Stimulated activated CD8-positive, alpha-beta memory T cell treated with anti-CD3 and anti-CD28 coated beads, Interleukin-15, amount 100 ng/mL, for 24 hours (primary cell): ENCODE results near the gene GIPR.
"Not testable (repeated sequence)": the region's sequence is repeated elsewhere in the genome, so short reads cannot be mapped to it uniquely, and the experiment has no call there.

Source experiments
- DNase-seq: peaks from one replicate; pipeline ENCODE4 v3.0.0-alpha.2; 2020; ENCODE audit warnings: low read depth

The GIPR gene

DNA sequence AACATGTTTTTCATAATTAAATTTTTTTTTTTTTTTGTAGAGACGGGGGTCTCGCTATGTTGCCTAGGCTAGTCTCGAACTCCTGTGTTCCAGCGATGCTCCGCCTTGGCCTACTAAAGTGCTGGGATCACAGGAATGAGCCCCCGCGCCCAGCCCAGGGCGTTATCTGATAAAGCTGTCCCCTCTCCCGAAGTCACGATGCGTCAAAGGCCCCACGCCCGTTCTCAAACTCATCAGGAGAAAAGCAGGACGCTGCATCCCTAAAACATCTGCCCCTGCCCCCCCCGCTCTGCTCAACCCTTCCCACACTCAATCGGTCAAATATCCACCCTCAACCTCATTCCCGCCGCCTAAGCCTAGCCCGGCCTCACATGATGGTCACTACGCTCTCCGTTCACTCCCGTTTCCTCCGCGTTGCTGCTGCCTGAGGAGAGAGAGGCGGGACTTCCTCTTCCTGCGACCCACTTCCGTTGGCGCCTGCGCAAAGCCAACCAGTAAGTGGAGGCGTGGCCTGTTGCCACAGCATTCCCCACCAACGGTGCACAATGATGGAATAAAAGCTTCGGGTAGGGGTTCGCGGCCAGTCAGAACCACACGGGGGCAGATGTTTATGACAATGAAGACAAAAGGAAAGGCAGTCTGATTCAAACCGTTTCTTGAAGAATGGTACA, 23.6 kb downstream of the GIPR start, which contains the start of gene SNRPD2:
Gene SNRPD2, minus strand, starts transcription at position 438 of the 671 bp plus-strand sequence. Its CDS starts 65 bp downstream, at position 373.
- peak; percentile 90 for DNase-seq

DNA sequence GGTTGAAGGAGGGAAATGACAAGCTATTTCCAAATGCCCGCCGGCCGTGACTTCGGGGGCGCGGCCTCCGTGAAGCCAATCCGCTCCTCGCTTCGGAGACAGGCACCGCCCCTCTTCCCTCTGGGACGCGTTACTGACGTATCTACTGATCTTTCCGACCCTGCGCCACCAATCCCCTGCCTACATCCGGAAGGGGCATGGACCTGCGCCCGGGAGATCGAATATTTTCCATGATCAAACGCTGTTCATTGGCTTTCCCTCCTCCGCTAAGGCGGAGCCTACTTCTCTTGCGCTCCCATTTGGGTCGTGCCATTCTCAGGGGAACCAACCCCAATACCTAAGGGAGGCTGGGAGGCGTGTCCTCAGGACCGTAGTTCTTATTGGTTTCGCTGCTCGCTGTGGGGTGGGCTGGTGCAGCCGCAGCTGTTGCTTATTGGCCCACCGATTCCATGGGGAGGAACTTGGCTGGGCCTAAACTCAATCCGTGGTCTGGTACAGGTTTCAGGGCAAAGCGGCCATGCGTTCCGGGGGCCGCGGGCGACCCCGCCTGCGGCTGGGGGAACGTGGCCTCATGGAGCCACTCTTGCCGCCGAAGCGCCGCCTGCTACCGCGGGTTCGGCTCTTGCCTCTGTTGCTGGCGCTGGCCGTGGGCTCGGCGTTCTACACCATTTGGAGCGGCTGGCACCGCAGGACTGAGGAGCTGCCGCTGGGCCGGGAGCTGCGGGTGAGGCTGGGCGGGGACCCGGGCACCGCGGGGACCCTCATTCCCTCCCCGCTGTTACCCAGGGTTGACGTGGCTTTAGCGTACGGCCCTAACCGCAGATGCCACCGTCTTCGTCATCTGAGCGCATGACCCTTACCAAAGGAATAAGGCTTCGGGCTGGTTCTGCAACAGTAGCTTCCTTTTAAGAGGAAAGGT, 24.4 kb downstream of the GIPR start, which contains the start of gene QPCTL:
Gene QPCTL, plus strand, starts transcription at position 480 of the 919 bp plus-strand sequence. Its CDS starts 38 bp downstream, at position 518.
- peak; percentile 85 for DNase-seq

DNA sequence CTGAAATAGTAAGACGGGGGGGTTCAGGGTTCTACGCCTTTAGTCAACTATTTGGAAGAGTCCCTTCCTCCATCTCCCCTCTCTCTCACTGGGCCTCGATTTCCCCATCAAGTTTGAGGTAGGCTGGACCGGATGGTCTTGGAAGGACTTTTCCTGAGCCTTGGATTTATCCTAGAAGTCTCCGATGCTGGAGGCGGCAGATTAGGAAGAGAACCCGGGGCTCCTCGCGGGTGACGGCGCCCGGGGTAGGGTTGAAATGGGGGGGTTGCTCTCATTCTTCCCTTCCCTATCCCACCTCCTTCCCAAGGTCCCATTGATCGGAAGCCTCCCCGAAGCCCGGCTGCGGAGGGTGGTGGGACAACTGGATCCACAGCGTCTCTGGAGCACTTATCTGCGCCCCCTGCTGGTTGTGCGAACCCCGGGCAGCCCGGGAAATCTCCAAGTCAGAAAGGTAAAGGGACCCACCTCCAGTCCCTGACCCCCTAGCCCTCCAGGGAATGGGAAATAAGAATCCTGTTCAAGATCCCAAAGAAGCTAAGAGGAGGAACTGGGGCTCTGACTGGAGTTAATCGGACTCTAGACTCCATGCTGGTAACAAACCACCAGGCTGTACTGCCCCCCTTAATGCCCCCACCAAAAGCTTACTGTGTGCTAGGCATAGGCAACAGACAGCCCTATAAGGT, 25.2 kb downstream of the GIPR start:
- peak; percentile 70 for DNase-seq

DNA sequence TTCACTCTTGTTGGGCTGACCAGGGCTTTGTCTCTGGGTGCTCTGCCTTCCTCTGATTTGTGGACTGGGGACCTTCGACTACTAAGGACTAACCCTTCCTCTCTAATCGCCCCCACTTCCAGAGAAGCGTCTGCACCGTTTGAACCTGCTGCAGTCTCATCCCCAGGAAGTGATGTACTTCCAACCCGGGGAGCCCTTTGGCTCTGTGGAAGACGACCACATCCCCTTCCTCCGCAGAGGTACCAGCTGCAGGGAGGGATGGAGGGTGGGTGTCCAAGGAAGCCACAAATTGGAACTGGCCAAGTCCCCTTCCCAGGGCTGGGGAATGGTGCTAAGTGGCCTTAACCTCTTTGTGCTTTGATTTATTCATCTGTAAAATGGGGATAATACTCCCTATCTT, 33.7 kb downstream of the GIPR start:
- no peak for DNase-seq

- DNase-seq, result no peak
These were observed 37.1 kb downstream of the GIPR start for GRCh38 chr19:45705115-45705514.

DNA sequence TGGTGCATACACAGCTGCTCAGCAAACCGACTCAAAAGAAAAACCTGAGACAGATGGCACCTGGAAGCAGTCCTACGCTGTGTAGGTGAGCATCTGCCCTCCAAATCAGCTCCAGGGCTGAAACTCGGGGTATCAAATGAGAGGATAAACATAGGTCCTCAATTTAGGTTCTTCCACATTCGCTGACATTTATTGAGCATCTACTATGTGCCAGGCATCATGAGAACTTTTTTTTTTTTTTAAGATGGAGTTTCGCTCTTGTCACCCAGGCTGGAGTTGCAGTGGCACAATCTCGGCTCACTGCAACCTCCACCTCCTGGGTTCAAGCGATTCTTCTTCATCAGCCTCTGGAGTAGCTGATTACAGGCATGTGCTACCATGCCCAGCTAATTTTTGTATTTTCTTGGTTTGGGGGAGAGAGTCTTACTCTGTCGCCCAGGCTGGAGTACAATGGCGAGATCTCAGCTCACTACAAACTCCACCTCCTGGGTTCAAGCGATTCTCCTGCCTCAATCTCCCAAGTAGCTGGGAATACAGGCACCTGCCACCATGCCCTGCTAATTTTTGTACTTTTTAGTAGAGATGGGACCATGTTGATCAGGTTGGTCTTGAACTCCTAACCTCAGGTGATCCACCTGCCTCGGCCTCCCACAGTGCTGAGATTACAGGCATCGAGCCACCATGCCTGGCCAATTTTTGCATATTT, 37.8 kb downstream of the GIPR start:
- no peak for DNase-seq

GRCh38 chr19:45710356-45711130, 42.5 kb downstream of the GIPR start:
- no peak for DNase-seq

GRCh38 chr19:45711851-45712698, 44.1 kb downstream of the GIPR start:
- DNase-seq, result no peak

DNA sequence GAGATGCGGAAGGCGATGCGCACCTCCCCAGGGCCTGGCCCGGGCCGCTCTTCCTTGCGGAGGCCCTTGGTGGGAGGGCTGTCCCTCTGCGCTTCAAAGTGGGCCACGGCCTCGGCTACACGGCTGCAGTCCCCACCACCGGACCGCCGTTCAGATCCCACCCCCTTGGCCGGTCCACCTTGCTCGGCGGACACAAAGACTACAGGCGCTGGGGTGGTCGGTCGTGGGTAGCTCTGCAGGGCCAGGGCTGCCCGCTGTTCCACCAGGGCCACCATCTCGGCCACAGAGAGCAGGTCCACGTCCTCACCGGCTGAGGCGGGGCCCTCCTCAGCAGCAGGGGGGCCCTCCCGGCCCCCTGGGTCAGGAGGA, 44.7 kb downstream of the GIPR start:
- no peak for DNase-seq

GRCh38 chr19:45713141-45713540, 45.1 kb downstream of the GIPR start:
- no peak for DNase-seq

DNA sequence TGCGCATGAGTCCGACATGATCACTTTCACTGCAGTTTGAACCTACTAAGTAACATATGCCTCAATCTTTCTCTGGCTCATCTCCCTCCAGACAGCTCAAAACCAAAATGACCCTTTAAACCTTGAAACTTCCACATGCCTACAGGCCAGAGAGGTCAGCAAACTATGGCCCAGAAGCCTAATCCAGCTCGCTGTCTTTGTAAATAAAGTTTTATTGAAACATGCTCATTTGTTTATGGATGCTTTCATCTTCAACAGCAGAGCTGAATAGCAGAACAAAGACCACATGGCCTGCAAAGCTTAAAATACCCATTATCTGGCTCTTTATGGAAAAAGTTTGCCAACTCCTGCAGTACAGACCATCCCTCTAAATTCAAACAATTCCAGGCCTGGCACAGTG, 47.1 kb downstream of the GIPR start:
- no peak for DNase-seq

- DNase-seq, result no peak
These were observed 48.5 kb downstream of the GIPR start for GRCh38 chr19:45716359-45717130.

- DNase-seq, result peak; percentile 90
These were observed 49.3 kb downstream of the GIPR start for GRCh38 chr19:45717131-45717982.

- DNase-seq, result no peak
These were observed 50.1 kb downstream of the GIPR start for GRCh38 chr19:45717983-45718650.

DNA sequence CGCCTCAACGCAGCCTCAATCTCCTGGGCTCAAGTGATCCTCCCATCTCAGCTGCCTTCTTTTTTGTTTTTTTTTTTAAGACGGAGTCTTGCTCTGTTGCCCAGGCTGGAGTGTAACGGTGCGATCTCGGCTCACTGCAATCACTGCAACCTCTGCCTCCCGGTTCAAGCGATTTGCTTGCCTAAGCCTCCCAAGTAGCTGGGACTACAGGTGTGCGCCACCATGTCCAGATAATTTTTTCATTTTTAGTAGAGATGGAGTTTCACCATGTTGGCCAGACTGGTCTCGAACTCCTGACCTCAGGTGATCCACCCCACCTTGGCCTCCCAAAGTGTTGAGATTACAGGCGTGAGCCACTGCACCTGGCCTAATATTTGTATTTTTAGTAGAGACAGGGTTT, 52.0 kb downstream of the GIPR start:
- DNase-seq, result not testable (repeated sequence)

DNA sequence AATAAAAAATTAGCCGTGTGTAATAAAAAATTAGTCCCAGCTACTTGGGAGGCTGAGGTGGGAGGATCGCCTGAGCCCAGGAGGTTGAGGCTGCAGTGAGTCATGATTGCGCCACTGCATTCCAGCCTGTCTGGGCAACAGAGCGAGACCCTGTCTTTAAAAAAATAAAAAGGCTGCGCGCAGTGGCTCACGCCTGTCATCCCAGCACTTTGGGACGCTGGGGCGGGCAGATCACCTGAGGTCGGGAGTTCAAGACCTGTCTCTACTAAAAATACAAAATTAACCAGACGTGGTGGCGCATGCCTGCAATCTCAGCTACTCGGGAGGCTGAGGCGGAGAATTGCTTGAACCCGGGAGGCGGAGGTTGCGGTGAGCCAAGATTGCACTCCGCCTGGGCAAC, 60.7 kb downstream of the GIPR start:
- DNase-seq, result not testable (repeated sequence)

DNA sequence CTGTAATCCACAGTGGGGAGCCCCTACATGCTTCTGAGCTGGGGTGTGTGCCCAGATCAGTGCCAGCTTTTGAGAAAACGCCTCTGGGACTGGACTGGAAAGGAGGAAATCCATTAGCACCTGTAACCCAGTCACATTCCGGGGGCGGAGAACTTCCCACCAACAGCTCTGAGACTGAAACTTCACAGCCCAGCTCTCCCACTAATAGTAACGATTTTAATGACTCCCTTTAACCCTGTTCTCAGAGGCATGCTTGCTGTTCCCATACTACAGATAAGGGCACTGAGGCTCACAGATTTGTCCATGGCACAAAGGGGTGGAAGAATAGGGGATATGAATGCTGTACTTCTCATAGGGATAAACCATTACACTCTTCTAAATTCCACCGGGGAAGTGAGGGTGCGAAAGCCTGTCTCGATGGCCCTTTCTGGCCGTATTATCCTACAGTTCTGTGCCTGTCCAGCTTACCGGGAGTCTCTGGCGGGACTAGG, 61.8 kb downstream of the GIPR start:
- no peak for DNase-seq
